ENCODE results near the gene RRP15.

The RRP15 gene

GRCh38 chr1:218347723-218348627, 62.9 kb downstream of the RRP15 start:
- Histone ChIP-seq H3F3A (ENCODE audit: low read depth) (no peaks in the 10 kb centered on the region; the same call in 1 of the 2 replicates), H3K9me3 (ENCODE audit: insufficient read depth, low read depth, low read length) (no peaks in the 10 kb centered on the region), H4K20me1 (ENCODE audit: insufficient read depth, low read length, poor library complexity, severe bottlenecking) (no peaks in the 10 kb centered on the region), H3K36me3 (ENCODE audit: insufficient read depth, low read length) (no peaks in the 10 kb centered on the region), H3K79me2 (ENCODE audit: insufficient read depth, low read length) (no peaks in the 10 kb centered on the region), H3K4me3 (ENCODE audit: low read length, poor library complexity, severe bottlenecking) (no peak overlapping the region), H2AFZ (ENCODE audit: low read length) (no peak overlapping the region), H3K4me1 (ENCODE audit: insufficient read depth, low read length, poor library complexity, severe bottlenecking) (peaks cover 19% of the 10 kb centered on the region), H3K9ac (ENCODE audit: low read depth, low read length, poor library complexity, severe bottlenecking) (no peak overlapping the region), H3K9me2 (replicated peaks; ENCODE audit: low read depth, low read length) (no peaks in the 10 kb centered on the region), H3K27me3 (ENCODE audit: insufficient read depth, low read length, poor library complexity, severe bottlenecking) (peaks cover 6% of the 10 kb centered on the region), H3K4me2 (ENCODE audit: low read depth, low read length, poor library complexity, severe bottlenecking) (no peak overlapping the region)
- no peak for TF ChIP-seq EZH2phosphoT487 (IDR thresholded peaks at IDR 0.05; ENCODE audit: borderline replicate concordance)
- TF ChIP-seq CTCF (conservative IDR thresholded peaks at IDR 0.05; ENCODE audit: low read length): no peak

GRCh38 chr1:218348628-218349071, 63.6 kb downstream of the RRP15 start:
- no peak overlapping the region for H3K4me2 ChIP-seq (ENCODE audit: low read depth, low read length, poor library complexity, severe bottlenecking)
- no peak overlapping the region for H2AFZ ChIP-seq (ENCODE audit: low read length)
- TF ChIP-seq CTCF (conservative IDR thresholded peaks at IDR 0.05; ENCODE audit: low read length) (no peak), EZH2phosphoT487 (IDR thresholded peaks at IDR 0.05; ENCODE audit: borderline replicate concordance) (no peak)
- no peaks in the 10 kb centered on the region for H3K9me2 ChIP-seq (replicated peaks; ENCODE audit: low read depth, low read length)
- H3K9ac ChIP-seq (ENCODE audit: low read depth, low read length, poor library complexity, severe bottlenecking): no peak overlapping the region
- no peaks in the 10 kb centered on the region for H3K36me3 ChIP-seq (ENCODE audit: insufficient read depth, low read length)
- no peaks in the 10 kb centered on the region for H3K9me3 ChIP-seq (ENCODE audit: insufficient read depth, low read depth, low read length)
- no peak overlapping the region for H3K4me3 ChIP-seq (ENCODE audit: low read length, poor library complexity, severe bottlenecking)
- H3F3A ChIP-seq (ENCODE audit: low read depth): no peaks in the 10 kb centered on the region; the same call in 1 of the 2 replicates
- H4K20me1 ChIP-seq (ENCODE audit: insufficient read depth, low read length, poor library complexity, severe bottlenecking): no peaks in the 10 kb centered on the region
- H3K4me1 ChIP-seq (ENCODE audit: insufficient read depth, low read length, poor library complexity, severe bottlenecking): peaks cover 19% of the 10 kb centered on the region
- H3K79me2 ChIP-seq (ENCODE audit: insufficient read depth, low read length): no peaks in the 10 kb centered on the region
- peaks cover 6% of the 10 kb centered on the region for H3K27me3 ChIP-seq (ENCODE audit: insufficient read depth, low read length, poor library complexity, severe bottlenecking)

GRCh38 chr1:218349348-218350034, 64.4 kb downstream of the RRP15 start:
- H3K9me3 ChIP-seq (ENCODE audit: insufficient read depth, low read depth, low read length): no peaks in the 10 kb centered on the region
- H3K4me3 ChIP-seq (ENCODE audit: low read length, poor library complexity, severe bottlenecking): no peak overlapping the region
- no peak overlapping the region for H3K4me2 ChIP-seq (ENCODE audit: low read depth, low read length, poor library complexity, severe bottlenecking)

More at GRCh38 chr1:218349348-218350034, 64.4 kb downstream of the RRP15 start:
- Histone ChIP-seq H3K9ac (ENCODE audit: low read depth, low read length, poor library complexity, severe bottlenecking) (no peak overlapping the region), H3K9me2 (replicated peaks; ENCODE audit: low read depth, low read length) (no peaks in the 10 kb centered on the region), H3K79me2 (ENCODE audit: insufficient read depth, low read length) (no peaks in the 10 kb centered on the region), H3K36me3 (ENCODE audit: insufficient read depth, low read length) (no peaks in the 10 kb centered on the region), H3K27me3 (ENCODE audit: insufficient read depth, low read length, poor library complexity, severe bottlenecking) (peaks cover 6% of the 10 kb centered on the region), H2AFZ (ENCODE audit: low read length) (peak overlapping the region; percentile 34; the same call in 1 of the 2 replicates), H3K4me1 (ENCODE audit: insufficient read depth, low read length, poor library complexity, severe bottlenecking) (peaks cover 19% of the 10 kb centered on the region), H4K20me1 (ENCODE audit: insufficient read depth, low read length, poor library complexity, severe bottlenecking) (no peaks in the 10 kb centered on the region), H3F3A (ENCODE audit: low read depth) (no peaks in the 10 kb centered on the region; the same call in 1 of the 2 replicates)
- TF ChIP-seq EZH2phosphoT487 (IDR thresholded peaks at IDR 0.05; ENCODE audit: borderline replicate concordance): no peak
- no peak for TF ChIP-seq CTCF (conservative IDR thresholded peaks at IDR 0.05; ENCODE audit: low read length)
